ENCODE results near the gene PALLD.

Gene PALLD

DNA sequence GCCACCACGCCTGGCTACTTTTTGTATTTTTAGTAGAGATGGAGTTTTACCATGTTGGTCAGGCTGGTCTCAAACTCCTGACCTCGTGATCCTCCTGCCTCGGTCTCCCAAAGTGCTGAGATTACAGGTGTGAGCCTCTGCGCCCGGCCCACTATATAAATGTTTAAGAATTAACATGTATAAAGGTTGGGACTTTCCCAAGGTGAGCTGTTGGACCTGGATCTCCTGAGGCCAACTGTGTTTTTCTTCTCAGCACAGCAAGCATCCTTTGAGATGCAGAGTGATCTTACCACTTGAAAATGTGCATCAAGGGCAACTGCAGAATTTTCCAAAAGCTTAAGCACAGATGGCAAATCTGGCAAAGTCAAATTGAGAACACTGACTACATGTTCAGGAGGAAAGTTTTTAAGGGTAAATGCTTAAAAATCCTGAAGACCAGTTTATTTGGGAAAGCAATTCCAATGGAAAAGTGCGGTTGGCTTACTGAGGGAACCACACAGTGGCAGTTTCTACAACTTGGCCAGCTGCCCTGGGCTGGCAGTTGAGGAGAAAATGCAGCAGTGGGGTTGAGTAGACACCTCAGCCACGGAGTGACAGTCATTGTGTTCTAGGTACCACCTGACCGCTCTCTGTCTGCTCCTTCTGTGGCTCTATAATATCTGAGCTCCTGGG lies 344.3 kb downstream of the PALLD start:
- DNase-seq = no peak

- no peak for DNase-seq
Observed at GRCh38 chr4:168841672-168842019, 344.8 kb downstream of the PALLD start.

DNA sequence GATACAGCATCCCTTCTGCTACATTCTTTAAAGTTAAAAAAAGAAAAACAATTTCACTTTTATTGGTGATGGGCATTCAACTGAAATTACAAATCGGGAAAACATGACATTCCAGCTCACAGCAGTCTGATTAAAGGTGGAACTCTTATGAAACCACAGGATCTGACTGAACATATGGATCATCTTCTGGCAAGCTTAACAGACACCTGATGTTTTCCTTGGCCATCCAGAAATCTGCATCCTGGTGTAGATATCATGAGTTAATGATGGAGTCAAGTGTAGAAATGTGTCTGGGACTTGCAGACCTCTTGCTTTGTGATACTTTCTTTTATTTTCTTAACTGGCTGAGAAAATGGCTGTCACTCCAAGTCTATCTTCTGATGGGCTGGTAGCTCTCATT lies 345.3 kb downstream of the PALLD start:
- no peak for DNase-seq

GRCh38 chr4:168843635-168844034 lies 346.8 kb downstream of the PALLD start:
- DNase-seq = no peak

- no peak for DNase-seq
Observed at GRCh38 chr4:168844353-168845049, 347.6 kb downstream of the PALLD start.

GRCh38 chr4:168845897-168846296 lies 349.0 kb downstream of the PALLD start:
- no peak for DNase-seq

DNA sequence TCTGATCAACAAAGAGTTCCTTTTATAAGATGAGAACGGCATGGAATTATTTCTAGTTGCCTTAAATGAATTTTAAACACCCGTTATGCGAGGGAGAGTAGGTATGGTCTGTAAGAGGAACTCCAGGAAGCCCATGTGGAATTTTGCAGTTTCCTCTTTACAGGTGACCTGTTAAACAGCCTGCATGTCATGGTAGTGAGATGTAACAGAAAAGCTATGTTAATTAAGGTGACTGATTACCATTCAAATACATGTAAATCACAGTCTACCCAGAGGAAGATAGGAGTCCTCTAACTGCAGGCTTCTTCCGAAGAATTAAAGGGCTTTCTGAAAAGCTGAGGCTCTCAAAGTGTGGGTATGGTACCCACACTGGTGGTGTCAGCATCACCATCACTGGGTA lies 349.6 kb downstream of the PALLD start:
- no peak for DNase-seq

- DNase-seq = no peak
Observed at GRCh38 chr4:168847771-168848502, 351.1 kb downstream of the PALLD start.

DNA sequence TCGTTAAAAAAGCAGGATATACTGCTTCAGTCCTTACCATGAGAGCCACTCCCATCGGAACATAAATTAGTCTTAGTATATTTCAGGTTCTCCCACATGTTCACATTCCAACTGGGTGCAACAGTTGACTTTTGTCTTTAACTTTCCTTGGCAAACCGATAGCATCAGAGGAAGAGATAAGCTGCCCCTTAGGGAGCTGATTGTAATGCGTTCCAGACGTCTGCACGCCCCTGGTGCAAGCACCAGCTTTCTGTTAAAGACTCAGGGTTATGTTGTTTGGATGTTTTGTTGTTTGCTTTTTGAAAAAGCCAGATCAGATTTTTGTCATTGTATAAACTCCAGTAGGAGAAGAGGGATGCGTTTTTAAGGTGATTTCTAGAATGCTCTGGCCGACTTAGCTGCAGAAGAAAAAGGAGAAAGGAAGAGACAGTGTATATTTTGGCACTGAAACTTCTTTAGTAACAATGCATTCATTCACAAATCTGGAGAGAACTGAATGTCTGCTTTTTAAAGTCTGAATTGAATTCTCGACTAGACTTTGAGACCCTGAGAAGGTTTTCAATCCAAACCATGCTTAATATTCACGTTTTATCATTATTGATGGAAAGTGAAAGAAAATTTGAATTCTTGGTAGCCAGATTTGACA lies 352.3 kb downstream of the PALLD start:
- DNase-seq = no peak

- DNase-seq = no peak
Observed at GRCh38 chr4:168849997-168850396, 353.1 kb downstream of the PALLD start.

DNA sequence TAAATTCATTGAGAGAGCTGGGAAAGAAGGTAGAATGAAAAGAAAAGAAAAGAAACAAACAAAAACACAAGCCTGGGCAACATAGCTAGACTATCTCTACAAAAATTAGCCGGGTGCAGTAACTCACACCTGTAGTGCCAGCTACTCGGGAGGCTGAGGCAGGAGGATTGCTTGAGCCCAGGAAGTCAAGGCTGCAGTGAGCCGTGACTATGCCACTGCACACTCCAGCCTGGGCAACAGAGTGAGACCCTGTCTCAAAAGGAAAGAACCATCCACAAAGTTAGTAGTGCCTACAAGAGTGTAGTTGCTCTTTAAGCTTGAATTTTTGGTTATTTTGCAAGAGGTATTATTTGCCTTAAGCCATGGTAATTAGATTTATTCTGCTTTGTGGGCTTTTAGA lies 355.5 kb downstream of the PALLD start:
- no peak for DNase-seq

- DNase-seq = peak; percentile 12
Observed at GRCh38 chr4:168852933-168853713, 356.3 kb downstream of the PALLD start.

DNA sequence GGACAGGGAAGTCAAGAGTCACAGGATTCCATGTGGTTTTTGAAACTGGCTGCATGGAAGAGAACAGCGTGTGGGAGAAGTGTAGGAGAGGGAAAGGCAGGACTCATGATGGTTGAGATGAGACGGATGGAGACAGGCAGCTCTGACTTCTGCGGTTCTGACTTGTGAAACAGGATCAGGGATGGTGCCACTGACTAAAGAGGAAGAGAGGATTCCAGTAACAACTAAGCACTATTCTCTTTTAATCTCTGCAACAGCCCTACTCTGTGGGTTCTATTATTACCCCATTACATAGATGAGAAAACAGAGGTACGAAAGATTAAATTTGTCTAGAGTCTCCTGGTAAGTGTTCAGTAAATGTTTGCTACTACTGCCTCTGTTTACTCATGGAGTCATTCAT lies 356.9 kb downstream of the PALLD start:
- DNase-seq = no peak

DNA sequence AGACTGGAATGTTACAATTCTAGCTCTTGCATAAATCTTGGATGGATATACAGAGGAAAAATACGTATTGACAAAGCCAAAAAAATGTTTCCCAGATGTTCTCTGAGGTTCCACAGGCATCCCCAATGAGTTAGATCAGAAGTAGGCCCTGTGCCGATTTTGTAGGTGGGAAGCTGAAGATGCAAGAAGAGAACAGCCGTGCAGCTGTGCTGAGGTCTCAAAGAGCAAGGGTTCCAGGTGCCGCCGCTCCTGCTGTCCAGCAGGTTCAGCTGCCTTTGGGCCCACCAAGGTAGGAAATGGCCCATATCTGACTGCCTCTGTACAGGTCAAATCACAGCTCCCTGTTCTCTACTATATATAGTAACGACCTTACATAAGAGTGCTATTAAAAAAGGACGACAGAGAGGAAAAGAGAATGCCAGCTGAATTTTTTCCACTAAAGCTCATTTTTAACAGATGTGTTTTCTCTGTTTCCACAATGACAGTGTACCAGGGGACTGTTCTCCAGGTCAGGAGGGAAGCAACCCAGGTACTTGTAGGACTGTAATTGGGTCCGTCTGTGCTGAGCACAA lies 357.6 kb downstream of the PALLD start:
- no peak for DNase-seq

DNA sequence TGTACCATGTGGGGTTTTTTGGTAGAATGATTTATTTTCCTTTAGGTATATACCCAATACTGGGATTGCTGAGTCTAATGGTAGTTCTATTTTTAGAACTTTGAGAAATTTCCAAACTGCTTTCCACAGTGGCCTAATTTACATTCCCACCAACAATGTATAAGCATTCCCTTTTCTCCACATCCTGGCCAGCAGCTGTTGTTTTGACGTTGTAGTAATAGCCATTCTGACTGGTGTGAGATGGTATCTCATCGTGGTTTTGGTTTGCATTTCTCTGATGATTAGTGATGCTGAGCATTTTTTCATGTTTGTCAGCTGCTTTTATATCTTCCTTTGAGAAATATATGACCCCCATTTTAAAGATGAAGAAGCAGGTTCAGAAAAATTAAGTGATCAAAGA lies 359.5 kb downstream of the PALLD start:
- DNase-seq = no peak

DNA sequence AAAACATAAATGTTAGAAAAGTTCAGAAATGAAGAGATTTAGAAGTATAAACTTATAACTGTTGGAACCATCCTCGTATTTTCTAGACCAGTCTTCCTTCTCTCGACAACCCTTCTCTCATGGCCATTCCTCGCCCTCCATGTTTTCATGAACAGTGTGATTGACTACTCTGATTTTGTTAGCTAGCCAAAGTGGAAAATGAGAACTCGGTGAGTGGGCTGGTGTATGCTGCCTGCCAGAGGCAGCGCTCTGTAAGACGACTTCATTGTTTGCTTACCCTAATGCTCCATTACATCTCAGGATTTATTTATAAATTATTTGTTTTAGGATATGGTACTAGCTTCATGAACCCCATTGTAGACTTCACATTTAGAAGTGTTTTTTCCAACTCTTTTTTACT lies 360.2 kb downstream of the PALLD start:
- DNase-seq = no peak

- DNase-seq = no peak
Observed at GRCh38 chr4:168857546-168858314, 360.9 kb downstream of the PALLD start.

DNA sequence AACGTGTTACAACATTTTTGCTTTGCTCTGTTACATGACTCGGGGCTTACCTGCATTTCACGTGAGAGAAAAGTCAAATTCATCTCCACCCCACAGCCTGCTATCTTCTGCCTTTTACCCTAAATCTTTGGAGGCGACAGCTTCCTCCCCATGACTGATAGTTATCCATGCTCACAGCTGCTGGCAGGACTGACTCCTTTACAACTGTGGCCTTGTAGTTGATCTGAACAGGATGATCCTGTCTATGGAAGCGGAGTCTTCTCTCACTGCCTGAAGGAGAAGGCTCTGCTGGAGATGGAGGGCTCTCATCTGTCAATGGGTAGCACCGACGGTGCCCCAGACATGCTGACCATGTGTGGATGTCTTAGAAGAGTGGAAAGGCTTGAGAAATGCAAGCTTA lies 362.2 kb downstream of the PALLD start:
- no peak for DNase-seq

DNA sequence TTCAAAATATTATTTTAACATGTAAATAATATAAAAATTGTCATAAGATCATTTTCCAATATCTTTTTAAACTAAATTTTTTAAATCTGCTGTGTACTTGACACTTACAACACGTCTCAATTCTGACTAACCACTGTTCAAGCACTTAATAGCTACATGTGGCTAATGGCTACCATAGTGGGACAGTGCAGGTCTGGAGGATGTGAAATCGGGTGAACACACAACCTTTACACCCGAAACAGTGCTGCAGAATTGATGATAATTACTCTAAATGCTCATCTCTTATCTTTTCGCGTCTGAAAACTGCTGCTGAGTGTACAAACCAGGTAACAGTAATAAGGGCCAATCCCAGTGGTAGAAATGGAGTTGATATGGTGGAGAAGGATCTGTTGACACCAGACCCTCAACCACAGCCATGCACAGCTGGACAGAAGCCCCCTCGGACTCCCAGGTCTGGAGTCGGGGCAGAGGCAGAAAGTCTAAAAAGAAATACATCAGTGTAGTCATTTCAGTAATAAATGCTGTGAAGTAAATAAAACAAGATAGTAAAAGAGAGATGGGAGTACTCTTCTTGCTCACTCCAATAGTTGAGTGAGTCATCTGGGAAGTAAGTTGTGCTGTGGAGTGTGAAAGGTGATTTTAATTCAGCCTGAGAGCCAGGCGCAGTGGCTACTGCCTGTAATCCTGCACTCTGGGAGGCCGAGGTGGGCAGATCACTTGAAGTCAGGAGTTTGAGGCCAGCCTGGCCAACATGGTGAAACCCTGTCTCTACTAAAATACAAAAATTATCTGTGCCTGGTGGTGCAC lies 363.2 kb downstream of the PALLD start:
- DNase-seq = no peak

DNA sequence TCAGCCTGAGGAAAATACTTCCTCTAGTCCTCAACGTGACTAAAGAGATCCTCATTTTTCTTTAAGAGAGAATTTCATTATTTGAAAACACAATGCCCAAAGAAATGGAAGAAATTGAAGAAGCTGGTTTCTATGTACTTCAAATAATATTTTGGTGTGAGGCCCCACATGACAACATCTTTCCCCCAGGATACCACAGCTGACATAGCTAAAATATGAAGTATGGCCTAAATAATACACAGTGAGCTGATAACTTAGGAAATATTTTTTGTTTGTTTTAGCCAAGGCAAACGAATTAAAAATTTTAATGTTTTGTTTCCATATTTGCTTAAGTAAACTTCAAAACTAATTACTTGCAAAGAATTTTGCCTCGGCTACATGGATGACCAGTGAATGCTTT lies 364.0 kb downstream of the PALLD start:
- DNase-seq = no peak
